Muscle layer of colon (tissue), 2 donors: Measurements from ENCODE around the gene SMARCD3.

Experiments
- H3K27ac ChIP-seq: one replicate; pipeline ENCODE4 v1.7.0; 2013; ENCODE audit warnings: low read depth, mild to moderate bottlenecking, low read length, moderate library complexity
- H3K27me3 ChIP-seq, 2 donors: one replicate each; pipeline ENCODE4 v1.7.0; 2013; ENCODE audit warnings: low read length in 2 of 2, mild to moderate bottlenecking in 2 of 2; ENCODE audit not compliant: insufficient read depth in 2 of 2, control insufficient read depth in 1 of 2
- H3K36me3 ChIP-seq: one replicate; pipeline ENCODE4 v1.7.0; 2013; ENCODE audit warnings: mild to moderate bottlenecking, low read length; ENCODE audit not compliant: insufficient read depth
- H3K4me1 ChIP-seq: one replicate; pipeline ENCODE4 v1.7.0; 2013; ENCODE audit warnings: mild to moderate bottlenecking, low read length; ENCODE audit not compliant: insufficient read depth
- H3K4me3 ChIP-seq, 2 donors: one replicate each; pipeline ENCODE4 v1.7.0; 2013; ENCODE audit warnings: low read length in 2 of 2, low read depth in 1 of 2, mild to moderate bottlenecking in 1 of 2, moderate library complexity in 1 of 2
- H3K9ac ChIP-seq: one replicate; pipeline ENCODE4 v1.7.0; 2013; ENCODE audit warnings: low read length
- H3K9me3 ChIP-seq: one replicate; pipeline ENCODE4 v1.7.0; 2013; ENCODE audit warnings: mild to moderate bottlenecking, low read length
- donor health status: abdominal sarcoma.
- donor health status: Adenocarcinoma of cecum.

The SMARCD3 gene

GRCh38 chr7:151239837-151240459 lies 8.5 kb downstream of the SMARCD3 start:
- peaks cover 16% of the 10 kb centered on the region for H3K4me1 ChIP-seq
- no peak overlapping the region for H3K4me3 ChIP-seq
- H3K9me3 ChIP-seq = no peaks in the 10 kb centered on the region
- H3K36me3 ChIP-seq = peaks cover 57% of the 10 kb centered on the region
- no peak overlapping the region for H3K9ac ChIP-seq
- H3K27ac ChIP-seq = no peak overlapping the region
- peaks cover 0 to 4% of the 10 kb centered on the region in 2 donors for H3K27me3 ChIP-seq

GRCh38 chr7:151238924-151239836 lies 9.3 kb downstream of the SMARCD3 start:
- Histone ChIP-seq H3K9ac (no peak overlapping the region), H3K27me3 (no peaks in the 10 kb centered on the region), H3K4me3 (no peak overlapping the region), H3K36me3 (peaks cover 60% of the 10 kb centered on the region), H3K27ac (no peak overlapping the region), H3K9me3 (no peaks in the 10 kb centered on the region), H3K4me1 (peaks cover 8% of the 10 kb centered on the region)

- Histone ChIP-seq H3K4me3 (no peak overlapping the region), H3K9ac (no peak overlapping the region), H3K27me3 (no peaks in the 10 kb centered on the region), H3K27ac (no peak overlapping the region), H3K4me1 (peaks cover 9% of the 10 kb centered on the region), H3K36me3 (peaks cover 60% of the 10 kb centered on the region), H3K9me3 (no peaks in the 10 kb centered on the region)
Measured at GRCh38 chr7:151238190-151238810, 10.2 kb downstream of the SMARCD3 start.

- no peaks in the 10 kb centered on the region for H3K9me3 ChIP-seq
- no peak overlapping the region for H3K9ac ChIP-seq
- H3K27me3 ChIP-seq = no peaks in the 10 kb centered on the region
- peaks cover 56% of the 10 kb centered on the region for H3K36me3 ChIP-seq
- no peak overlapping the region for H3K27ac ChIP-seq
- peaks cover 10% of the 10 kb centered on the region for H3K4me1 ChIP-seq
- no peak overlapping the region for H3K4me3 ChIP-seq
Measured at GRCh38 chr7:151237244-151238189, 11.0 kb downstream of the SMARCD3 start.

GRCh38 chr7:151236406-151236805 lies 12.1 kb downstream of the SMARCD3 start:
- H3K4me1 ChIP-seq = peaks cover 17% of the 10 kb centered on the region
- H3K36me3 ChIP-seq = peaks cover 46% of the 10 kb centered on the region

GRCh38 chr7:151235091-151235787 lies 13.3 kb downstream of the SMARCD3 start:
- peaks cover 40% of the 10 kb centered on the region for H3K36me3 ChIP-seq
- peaks cover 17% of the 10 kb centered on the region for H3K4me1 ChIP-seq
- H3K9ac ChIP-seq = no peak overlapping the region
- no peaks in the 10 kb centered on the region for H3K9me3 ChIP-seq
- H3K27ac ChIP-seq = no peak overlapping the region
- no peaks in the 10 kb centered on the region for H3K27me3 ChIP-seq
- no peak overlapping the region for H3K4me3 ChIP-seq

More at GRCh38 chr7:151236406-151236805, 12.1 kb downstream of the SMARCD3 start:
- Histone ChIP-seq H3K9ac (no peak overlapping the region), H3K27ac (no peak overlapping the region), H3K27me3 (no peaks in the 10 kb centered on the region), H3K4me3 (no peak overlapping the region), H3K9me3 (no peaks in the 10 kb centered on the region)

- peaks cover 26% of the 10 kb centered on the region for H3K36me3 ChIP-seq
- H3K27ac ChIP-seq = no peak overlapping the region
- peak overlapping the region in 1 of 2 donors; percentile 84 for H3K4me3 ChIP-seq
- H3K9me3 ChIP-seq = no peaks in the 10 kb centered on the region
- H3K9ac ChIP-seq = no peak overlapping the region
- H3K4me1 ChIP-seq = peaks cover 17% of the 10 kb centered on the region
- H3K27me3 ChIP-seq = no peaks in the 10 kb centered on the region
Measured at GRCh38 chr7:151233804-151234203, 14.7 kb downstream of the SMARCD3 start.

GRCh38 chr7:151232917-151233701 lies 15.4 kb downstream of the SMARCD3 start:
- Histone ChIP-seq H3K4me3 (peak overlapping the region; percentile 84 to 86), H3K9me3 (no peaks in the 10 kb centered on the region), H3K36me3 (peaks cover 19% of the 10 kb centered on the region), H3K9ac (peak overlapping the region; percentile 54), H3K27me3 (no peaks in the 10 kb centered on the region), H3K4me1 (peaks cover 19% of the 10 kb centered on the region), H3K27ac (peak overlapping the region; percentile 50)

GRCh38 chr7:151232091-151232916 lies 16.2 kb downstream of the SMARCD3 start, which contains the start of gene CHPF2:
Gene CHPF2 (plus strand): TSS chr7:151232483. CDS start chr7:151234012, 1,529 bp downstream.
- Histone ChIP-seq H3K27ac (peak within 1 kb of the TSS; percentile 50), H3K4me3 (peak within 1 kb of the TSS; percentile 84 to 86), H3K9me3 (no peaks in the 10 kb centered on the region), H3K27me3 (no peaks in the 10 kb centered on the region), H3K4me1 (peaks cover 24% of the 10 kb centered on the region), H3K36me3 (peaks cover 12% of the 10 kb centered on the region), H3K9ac (peak within 1 kb of the TSS; percentile 72)
